Activated CD8-positive, alpha-beta memory T cell treated with anti-CD3 and anti-CD28 coated beads for 1 hour (primary cell): ENCODE results near the gene CFAP251.
"Not testable (repeated sequence)": the region's sequence is repeated elsewhere in the genome, so short reads cannot be mapped to it uniquely, and the experiment has no call there.

Experiments
- DNase-seq, 2 donors: peaks; one replicate each; pipeline ENCODE4 v3.0.0-alpha.2; 2020; ENCODE audit warnings: low read depth in 1 of 2; ENCODE audit errors: extremely low read depth in 1 of 2

Gene CFAP251, protein sequence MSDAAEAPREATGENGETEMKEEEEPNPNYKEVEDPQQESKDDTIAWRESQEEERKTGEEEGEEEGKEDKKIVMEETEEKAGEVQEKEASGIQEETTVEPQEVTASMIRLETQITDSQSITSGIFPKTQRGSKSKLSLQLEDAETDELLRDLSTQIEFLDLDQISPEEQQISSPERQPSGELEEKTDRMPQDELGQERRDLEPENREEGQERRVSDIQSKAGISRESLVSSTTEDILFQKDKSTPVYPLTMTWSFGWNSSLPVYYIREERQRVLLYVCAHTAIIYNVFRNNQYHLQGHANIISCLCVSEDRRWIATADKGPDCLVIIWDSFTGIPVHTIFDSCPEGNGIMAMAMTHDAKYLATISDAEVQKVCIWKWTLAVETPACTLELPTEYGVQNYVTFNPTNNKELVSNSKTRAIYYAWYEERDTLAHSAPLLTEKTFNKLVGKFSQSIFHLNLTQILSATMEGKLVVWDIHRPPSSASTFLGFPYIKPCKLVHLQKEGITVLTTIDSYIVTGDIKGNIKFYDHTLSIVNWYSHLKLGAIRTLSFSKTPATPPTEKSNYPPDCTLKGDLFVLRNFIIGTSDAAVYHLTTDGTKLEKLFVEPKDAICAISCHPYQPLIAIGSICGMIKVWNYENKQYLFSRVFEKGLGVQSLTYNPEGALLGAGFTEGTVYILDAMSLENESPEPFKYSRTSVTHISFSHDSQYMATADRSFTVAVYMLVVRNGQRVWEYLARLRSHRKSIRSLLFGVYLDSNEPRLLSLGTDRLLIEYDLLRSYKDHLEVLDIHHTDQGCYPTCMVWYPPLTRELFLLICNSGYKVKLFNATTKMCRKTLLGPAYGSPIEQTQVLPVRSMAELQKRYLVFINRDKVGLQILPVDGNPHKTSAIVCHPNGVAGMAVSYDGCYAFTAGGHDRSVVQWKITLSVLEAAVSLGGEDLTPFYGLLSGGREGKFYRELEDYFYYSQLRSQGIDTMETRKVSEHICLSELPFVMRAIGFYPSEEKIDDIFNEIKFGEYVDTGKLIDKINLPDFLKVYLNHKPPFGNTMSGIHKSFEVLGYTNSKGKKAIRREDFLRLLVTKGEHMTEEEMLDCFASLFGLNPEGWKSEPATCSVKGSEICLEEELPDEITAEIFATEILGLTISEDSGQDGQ

GRCh38 chr12:121917950-121918678, at the start of gene CFAP251:
Gene CFAP251 (plus strand): TSS chr12:121918592. CDS start chr12:121921306, 2,714 bp downstream.
- peak; percentile 93 to 97 for DNase-seq

DNA sequence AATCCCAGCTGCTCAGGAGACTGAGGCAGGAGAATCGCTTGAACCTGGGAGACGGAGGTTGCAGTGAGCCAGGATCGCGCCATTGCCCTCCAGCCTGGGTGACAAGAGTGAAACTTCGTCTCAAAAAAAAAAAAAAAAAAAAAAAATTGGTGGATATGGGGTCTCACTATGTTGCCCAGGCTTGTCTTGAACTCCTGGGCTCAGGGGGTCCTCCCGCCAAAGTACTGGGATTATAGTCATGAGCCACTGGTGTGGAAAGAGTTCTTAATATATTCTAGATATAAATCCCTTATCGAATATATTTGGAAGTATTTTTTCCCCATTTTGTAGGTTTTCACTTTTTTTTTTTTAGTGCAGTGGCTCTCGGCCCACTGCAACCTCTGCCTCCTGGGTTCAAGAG, 49.2 kb upstream of the CFAP251 start:
- DNase-seq: not testable (repeated sequence)

DNA sequence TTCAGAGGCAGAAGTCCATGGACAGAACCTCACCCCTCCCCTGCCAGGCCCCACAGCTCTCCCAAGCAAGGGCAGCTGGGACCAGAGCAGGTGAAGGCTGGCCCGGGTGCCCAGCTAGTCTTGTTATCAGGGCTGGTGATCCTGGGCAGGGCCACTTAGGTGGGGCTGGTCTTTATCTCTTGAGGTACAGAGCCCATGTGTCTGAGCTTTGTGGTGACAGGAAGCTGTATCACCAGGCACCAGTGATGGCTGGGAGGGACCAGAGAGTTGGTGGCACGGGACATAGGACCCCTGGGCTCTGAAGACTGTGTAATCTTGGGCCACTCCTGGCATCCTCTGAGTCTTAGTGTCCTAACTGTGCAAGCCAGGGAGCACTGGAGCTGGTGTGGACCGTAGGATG, 46.9 kb upstream of the CFAP251 start:
- no peak for DNase-seq

GRCh38 chr12:121872546-121873215, 45.7 kb upstream of the CFAP251 start:
- DNase-seq: no peak

DNA sequence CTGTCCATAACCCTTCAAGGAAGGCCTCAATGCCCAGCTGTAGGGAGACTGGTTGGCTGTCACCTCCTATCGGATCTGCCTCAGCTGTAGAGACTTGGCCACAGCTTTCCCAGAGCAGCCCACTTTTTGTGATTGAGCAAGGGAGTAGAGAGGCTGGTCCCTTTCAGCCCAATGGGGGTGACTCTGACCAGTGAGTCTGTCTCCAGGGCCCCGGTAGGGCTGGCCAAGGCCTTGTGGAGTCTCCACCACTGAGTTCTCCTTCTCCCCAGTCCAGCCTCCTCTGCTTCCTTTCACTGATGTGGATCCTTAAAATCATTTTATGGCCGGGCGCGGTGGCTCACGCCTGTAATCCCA, 45.2 kb upstream of the CFAP251 start:
- no peak for DNase-seq

DNA sequence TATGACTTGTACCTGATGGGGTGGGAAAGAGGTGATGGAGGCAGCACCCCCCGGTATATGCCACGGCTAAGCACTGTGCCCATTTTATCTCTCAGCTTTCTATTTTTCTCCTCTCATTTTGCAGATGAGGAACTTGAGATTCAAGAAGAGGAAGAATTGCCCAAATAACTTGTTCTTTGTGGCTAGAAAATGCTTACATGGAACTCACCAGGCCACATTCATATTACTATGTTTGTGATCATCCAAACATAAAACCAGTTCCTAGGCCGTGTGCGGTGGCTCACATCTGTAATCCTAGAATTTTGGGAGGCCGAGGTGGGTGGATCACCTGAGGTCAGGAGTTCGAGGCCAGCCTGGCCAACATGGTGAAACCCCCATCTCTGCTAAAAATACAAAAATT, 44.3 kb upstream of the CFAP251 start:
- no peak for DNase-seq

DNA sequence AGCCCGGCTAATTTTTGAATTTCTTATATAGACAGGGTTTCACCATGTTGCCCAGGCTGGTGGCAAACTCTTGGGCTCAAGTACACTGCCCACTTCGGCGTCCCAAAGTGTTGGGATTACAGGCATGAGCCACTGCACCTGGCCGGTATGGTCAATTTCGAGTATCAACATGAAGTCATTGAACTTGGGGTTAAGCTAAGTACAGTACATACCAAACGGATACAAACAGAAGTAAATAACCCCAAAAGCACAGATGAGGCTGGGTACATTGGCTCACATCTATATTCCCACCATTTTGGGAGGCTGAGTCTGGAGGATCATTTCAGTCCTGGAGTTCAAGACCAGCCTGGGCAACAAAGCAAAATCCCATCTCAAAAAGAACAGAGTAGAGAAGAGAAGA, 42.8 kb upstream of the CFAP251 start:
- no peak for DNase-seq

DNA sequence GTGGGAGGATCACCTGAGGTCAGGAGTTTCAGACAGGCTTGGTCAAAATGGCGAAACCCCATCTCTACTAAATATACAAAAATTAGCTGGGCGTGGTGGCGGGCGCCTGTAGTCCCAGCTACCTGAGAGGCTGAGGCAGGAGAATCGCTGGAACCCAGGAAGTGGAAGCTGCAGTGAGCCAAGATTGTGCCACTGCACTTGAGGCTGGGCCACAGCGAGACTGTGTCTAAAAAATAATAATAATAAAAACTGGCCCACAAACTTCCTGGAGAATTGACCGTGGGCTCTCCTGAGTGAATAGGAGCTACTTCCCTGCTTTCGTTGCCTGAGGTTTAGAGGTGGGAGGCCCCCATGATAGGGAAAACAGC, 42.3 kb upstream of the CFAP251 start:
- DNase-seq: not testable (repeated sequence)

DNA sequence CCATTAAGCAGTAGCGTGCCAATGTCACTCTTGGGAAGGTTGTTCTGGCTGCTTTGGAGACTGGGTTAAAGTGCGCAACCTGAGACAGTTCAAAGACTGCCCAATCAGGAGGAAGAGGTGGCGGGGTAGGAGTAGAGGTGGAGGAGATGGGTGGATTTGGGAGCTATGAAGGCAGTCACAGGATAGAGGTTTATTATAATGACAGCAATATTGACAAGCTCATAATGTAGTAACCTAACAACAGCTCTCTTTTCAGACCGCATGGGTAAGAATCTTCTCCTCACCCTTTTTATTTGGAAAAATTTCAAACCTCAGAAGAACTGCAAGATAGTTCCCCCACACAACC, 35.1 kb upstream of the CFAP251 start:
- DNase-seq: no peak

DNA sequence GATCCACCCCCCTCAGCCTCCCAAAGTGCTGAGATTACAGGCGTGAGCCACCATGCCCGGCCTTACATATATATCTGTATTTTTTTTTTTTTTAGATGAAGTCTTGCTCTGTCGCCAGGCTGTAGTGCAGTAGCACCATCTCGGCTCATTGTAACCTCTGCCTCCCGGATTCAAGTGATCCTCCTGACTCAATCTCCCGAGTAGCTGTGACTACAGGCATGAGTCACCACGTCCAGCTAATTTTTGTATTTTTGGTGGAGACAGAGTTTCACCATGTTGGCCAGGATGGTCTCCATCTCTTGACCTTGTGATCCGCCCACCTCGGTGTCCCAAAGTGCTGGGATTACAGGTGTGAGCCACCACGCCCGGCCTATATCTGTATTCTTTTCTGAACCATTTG, 33.3 kb upstream of the CFAP251 start:
- DNase-seq: not testable (repeated sequence)

GRCh38 chr12:121888083-121888477, 30.3 kb upstream of the CFAP251 start:
- DNase-seq: no peak

GRCh38 chr12:121888478-121889273, 29.7 kb upstream of the CFAP251 start, which contains the start of gene PSMD9:
Gene PSMD9 (plus strand): TSS chr12:121888790. CDS start chr12:121888857, 67 bp downstream.
- DNase-seq: peak; percentile 96 to 97

DNA sequence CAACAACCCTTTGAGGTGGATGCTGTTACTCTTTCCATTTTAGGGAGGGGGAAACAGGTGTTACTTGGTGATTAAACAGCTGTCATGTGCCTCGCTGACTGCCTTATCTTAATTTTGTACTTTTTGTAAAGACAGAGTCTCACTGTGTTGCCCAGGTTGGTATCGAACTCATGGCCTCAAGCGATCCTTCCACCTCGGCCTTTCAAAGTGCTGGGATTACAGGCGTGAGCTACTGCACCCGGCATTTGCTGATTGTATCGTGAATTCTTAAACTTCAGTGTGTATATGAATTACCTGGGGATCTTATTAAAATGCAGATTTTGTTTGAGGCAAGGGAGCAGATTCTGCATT, 29.1 kb upstream of the CFAP251 start:
- DNase-seq: no peak

GRCh38 chr12:121889661-121890060, 28.7 kb upstream of the CFAP251 start:
- DNase-seq: not testable (repeated sequence)

- DNase-seq: no peak
These were observed 25.5 kb upstream of the CFAP251 start for GRCh38 chr12:121892673-121893561.

DNA sequence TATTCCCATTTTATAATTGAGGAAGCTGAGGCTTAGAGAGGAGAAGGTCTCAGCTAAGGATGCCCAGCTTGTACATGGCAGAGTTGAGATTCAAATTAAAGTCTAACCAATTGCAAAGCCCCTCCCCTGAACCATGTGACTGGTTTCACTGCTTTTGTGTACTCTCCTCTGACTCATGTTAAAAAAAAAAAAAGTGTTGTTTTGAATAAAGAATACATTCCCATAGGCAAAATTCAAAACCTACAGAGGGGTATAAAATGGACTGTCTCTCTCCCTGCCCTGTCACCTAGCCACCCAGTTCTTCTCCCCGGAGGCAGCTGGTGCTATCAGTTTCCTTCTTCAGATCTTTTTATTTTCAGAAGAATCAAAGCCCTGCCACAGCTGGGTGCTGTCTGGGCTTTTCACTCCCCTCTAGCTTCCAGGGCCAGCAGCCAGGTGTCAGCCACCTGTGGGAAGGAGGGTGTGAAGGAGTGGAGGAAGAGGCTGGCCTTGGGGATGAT, 24.4 kb upstream of the CFAP251 start:
- DNase-seq: no peak

- DNase-seq: no peak
These were observed 23.8 kb upstream of the CFAP251 start for GRCh38 chr12:121894633-121895032.

DNA sequence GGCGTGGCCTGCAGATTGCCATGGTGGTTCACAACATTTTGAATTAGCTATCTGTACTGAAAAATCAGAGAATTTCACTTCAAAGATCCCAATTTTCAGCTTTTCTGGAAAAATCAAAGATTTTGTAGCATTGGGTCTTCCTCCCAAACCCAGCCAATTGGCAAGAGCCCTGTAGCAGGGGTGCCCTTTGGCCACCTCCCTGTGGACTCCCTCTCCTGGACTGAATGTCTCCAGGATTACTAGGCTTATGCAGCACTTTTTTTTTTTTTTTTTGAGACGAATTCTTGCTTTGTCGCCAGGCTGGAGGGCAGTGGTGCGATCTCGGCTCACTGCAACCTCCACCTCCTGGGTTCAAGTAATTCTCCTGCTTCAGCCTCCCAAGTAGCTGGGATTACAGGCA, 20.1 kb upstream of the CFAP251 start:
- no peak for DNase-seq
